B cell (primary cell): ENCODE results near the gene STEEP1. TPM values are rescaled to one million over a fixed set of nuclear protein-coding genes. Genes with fewer than 3 reads are reported as not detected.

Experiments
- ATAC-seq: fragments of 200-7000 bp; cut with Tn5 transposase; one replicate; pipeline ENCODE4 v1.10.0; 2021; ENCODE audit warnings: low read depth, mild to moderate bottlenecking, moderate number of reproducible peaks, moderate library complexity
- CTCF ChIA-PET: fragments of 350-600 bp; sonication (Branson Sonifier 250); formaldehyde crosslinking; loops from one replicate; lab custom pipeline; 2021; ENCODE audit warnings: antibody characterized with exemption, inconsistent platforms; lab: Charles Lee
- POLR2A ChIA-PET: fragments of 350-600 bp; sonication (Branson Sonifier 250); formaldehyde crosslinking; loops from one replicate; lab custom pipeline; 2021; ENCODE audit warnings: antibody characterized with exemption; lab: Charles Lee
- DNase-seq: peaks from one replicate; pipeline ENCODE4 v3.0.0; 2013
- H2AFZ ChIP-seq: 2 replicates; pipeline ENCODE4 v1.6.1; 2012; ENCODE audit warnings: mild to moderate bottlenecking, low read depth, low read length; ENCODE audit not compliant: insufficient read depth, poor library complexity, severe bottlenecking
- H3K27ac ChIP-seq, 2 donors: 1 replicate in 1 of 2; 2 replicates in 1 of 2; pipeline ENCODE4 v1.5.1; 2012 to 2013; ENCODE audit warnings: low read length in 2 of 2, mild to moderate bottlenecking in 2 of 2, moderate library complexity in 1 of 2
- H3K27me3 ChIP-seq, 4 experiments: fragments of 200-600 bp in 1 of 4; sonication (generic) in 1 of 4; replicated peaks in 1 of 4; 1 replicate in 2 of 4; 2 replicates in 2 of 4; pipeline versions ENCODE4 v1.6.1 to v1.7.0; 2013 to 2016; ENCODE audit warnings: low read length in 3 of 4, mild to moderate bottlenecking in 2 of 4, mixed read lengths in 1 of 4, moderate library complexity in 1 of 4; ENCODE audit not compliant: insufficient read depth in 4 of 4, control insufficient read depth in 3 of 4; ENCODE audit errors: control extremely low read depth in 1 of 4
- H3K36me3 ChIP-seq, 2 experiments: replicated peaks in 1 of 2; 1 replicate in 1 of 2; 2 replicates in 1 of 2; pipeline versions ENCODE4 v1.6.1 to v1.7.1; 2013; ENCODE audit warnings: low read length in 1 of 2; ENCODE audit not compliant: insufficient read depth in 2 of 2, control insufficient read depth in 1 of 2; ENCODE audit errors: control extremely low read depth in 1 of 2, extremely low read depth in 1 of 2
- H3K4me1 ChIP-seq, 2 donors: fragments of 200-600 bp in 1 of 2; sonication (generic) in 1 of 2; 1 replicate in 1 of 2; 2 replicates in 1 of 2; pipeline versions ENCODE4 v1.5.1 to v1.6.1; 2013 to 2017; ENCODE audit warnings: low read length in 2 of 2; ENCODE audit not compliant: control insufficient read depth in 2 of 2, insufficient read depth in 2 of 2
- H3K4me2 ChIP-seq: replicated peaks from 2 replicates; pipeline ENCODE3; 2012; ENCODE audit warnings: mild to moderate bottlenecking, low read depth, low read length; ENCODE audit not compliant: poor library complexity, severe bottlenecking
- H3K4me3 ChIP-seq, 5 experiments: fragments of 200-600 bp in 1 of 5; sonication (generic) in 1 of 5; 1 replicate in 3 of 5; 2 replicates in 2 of 5; pipeline versions ENCODE4 v1.5.1 to v1.7.0; 2011 to 2016; ENCODE audit warnings: low read length in 4 of 5, mild to moderate bottlenecking in 4 of 5, low read depth in 2 of 5, control low read depth in 1 of 5, moderate library complexity in 1 of 5; ENCODE audit not compliant: insufficient read depth in 1 of 5; ENCODE audit errors: control extremely low read depth in 1 of 5, extremely low read depth in 1 of 5
- H3K79me2 ChIP-seq: fragments of 200-600 bp; sonication (generic); one replicate; pipeline ENCODE4 v1.6.0; 2016; ENCODE audit warnings: low read length; ENCODE audit not compliant: control insufficient read depth, insufficient read depth
- H3K9ac ChIP-seq: fragments of 200-600 bp; sonication (generic); 2 replicates; pipeline ENCODE4 v1.6.1; 2017; ENCODE audit warnings: mild to moderate bottlenecking, low read length, moderate library complexity
- H3K9me3 ChIP-seq, 3 donors: one replicate each; pipeline versions ENCODE4 v1.6.1 to v1.7.1; 2013; ENCODE audit warnings: low read length in 2 of 3; ENCODE audit not compliant: control insufficient read depth in 2 of 3, insufficient read depth in 1 of 3; ENCODE audit errors: control extremely low read depth in 1 of 3
- H4K20me1 ChIP-seq: 2 replicates; pipeline ENCODE4 v1.6.0; 2012; ENCODE audit warnings: mild to moderate bottlenecking, low read length; ENCODE audit not compliant: insufficient read depth, control insufficient read depth, poor library complexity, severe bottlenecking
- H3K27ac Mint-ChIP-seq: one replicate; pipeline ENCODE4 v1.8.0; 2021; ENCODE audit warnings: mixed read lengths
- H3K27me3 Mint-ChIP-seq: one replicate; pipeline ENCODE4 v1.8.0; 2021; ENCODE audit warnings: mixed read lengths
- H3K4me1 Mint-ChIP-seq: one replicate; pipeline ENCODE4 v1.8.0; 2021; ENCODE audit warnings: mixed read lengths
- H3K4me3 Mint-ChIP-seq: one replicate; pipeline ENCODE4 v1.8.0; 2021; ENCODE audit warnings: mixed read lengths
- H3K9me3 Mint-ChIP-seq: one replicate; pipeline ENCODE4 v1.8.0; 2022; ENCODE audit warnings: mixed read lengths; ENCODE audit not compliant: insufficient read depth
- CTCF ChIP-seq: fragments of 200-600 bp; IDR thresholded peaks from one replicate; pipeline ENCODE4 v1.8.0; 2022; ENCODE audit warnings: antibody characterized with exemption, mild to moderate bottlenecking
- EZH2 ChIP-seq: IDR thresholded peaks from 2 replicates; pipeline ENCODE4 v1.6.1; 2012; ENCODE audit warnings: borderline replicate concordance, low read depth, mild to moderate bottlenecking, moderate library complexity, low read length; ENCODE audit not compliant: insufficient read depth, poor library complexity, severe bottlenecking
- WGBS: methylation state at CpG from one replicate; pipeline ENCODE4 v1.1.5; 2013; ENCODE audit warnings: missing lambda C conversion rate; ENCODE audit not compliant: insufficient coverage; 5-methylcytosine and 5-hydroxymethylcytosine counted together
- intact Hi-C: fragments of 100-400 bp; cut with micrococcal nuclease; formaldehyde crosslinking; loops from one replicate; pipeline ENCODE4 v1.10.0; 2022
- polyA minus RNA-seq: library from RNA; depleted of rRNA, polyadenylated mRNA; stranded (reverse); fragments of >200 nt; gene quantifications from 2 replicates; pipeline ENCODE4 v1.2.3, GENCODE V29; 2012
- polyA plus RNA-seq: library from polyadenylated mRNA; depleted of rRNA; stranded (reverse); fragments of >200 nt; gene quantifications from 2 replicates; pipeline ENCODE4 v1.2.3, GENCODE V29; 2012
- total RNA-seq, 2 donors: library from RNA; stranded (reverse); fragments of 120-200 nt in 1 of 2; gene quantifications; 1 replicate in 1 of 2; 2 replicates in 1 of 2; pipeline versions ENCODE4 v1.2.3 to v1.2.4, GENCODE V29; 2013 to 2022

The STEEP1 gene
- total RNA-seq: 24.9 and 27.6 TPM in 2 replicates
- 40.3 TPM for total RNA-seq (2013)
- 12.0 and 25.4 TPM in 2 replicates for polyA plus RNA-seq
- 25.5 and 27.1 TPM in 2 replicates for polyA minus RNA-seq

GRCh38 chrX:119565107-119565663, at the start of gene STEEP1:
TSS of gene STEEP1 (minus strand) at chrX:119565409. CDS start at chrX:119565355, 54 bp downstream.
- H3K4me1 ChIP-seq: peaks cover 0 to 5% of the 10 kb centered on the region in 2 donors
- H3K4me1 Mint-ChIP-seq: peaks cover 20% of the 10 kb centered on the region
- H3K36me3 ChIP-seq: no peaks in the 10 kb centered on the region
- H3K4me3 ChIP-seq: peak within 1 kb of the TSS; percentile 59 to 73 (median 68)
- TF ChIP-seq EZH2: no peak
- TF ChIP-seq CTCF: no peak
- H4K20me1 ChIP-seq: no peaks in the 10 kb centered on the region
- peaks cover 21% of the 10 kb centered on the region for H3K79me2 ChIP-seq
- peak; percentile 88 for DNase-seq
- peak within 1 kb of the TSS; percentile 54 to 69 for H3K27ac ChIP-seq
- H3K4me2 ChIP-seq: peak within 1 kb of the TSS; percentile 65
- intact Hi-C loops: loop anchor here (1.0 kb wide), 1 partner anchor 9 kb away; the partner anchor contains the start of gene UBE2A
- no peaks in the 10 kb centered on the region for H3K27me3 Mint-ChIP-seq
- H3K9me3 Mint-ChIP-seq: no peaks in the 10 kb centered on the region
- H3K4me3 Mint-ChIP-seq: peak within 1 kb of the TSS; percentile 90
- ChIA-PET POLR2A (interaction anchor here (0.6 to 1.9 kb wide), 3 partner anchors 9 to 194 kb away, joined by 3 to 9 read pairs (median 3); partner anchors contain the start of gene UBE2A), CTCF (interaction anchor here (1.4 kb wide), 1 partner anchor 164 kb away, joined by 4 read pairs; no protein-coding TSS in a partner anchor)
- peak within 1 kb of the TSS; percentile 63 for H2AFZ ChIP-seq
- H3K27me3 ChIP-seq: no peaks in the 10 kb centered on the region
- H3K9ac ChIP-seq: peak within 1 kb of the TSS; percentile 72
- WGBS: 0% methylated on average over 21 of the region's 27 CpGs
- H3K9me3 ChIP-seq: no peaks in the 10 kb centered on the region
- H3K27ac Mint-ChIP-seq: peak within 1 kb of the TSS; percentile 86
- ATAC-seq: peak; percentile 89

- Histone ChIP-seq H3K9me3 (no peaks in the 10 kb centered on the region), H3K27ac (no peak overlapping the region), H3K79me2 (no peaks in the 10 kb centered on the region), H3K9ac (no peak overlapping the region), H3K4me3 (no peak overlapping the region), H3K27me3 (no peaks in the 10 kb centered on the region), H2AFZ (no peak overlapping the region), H4K20me1 (no peaks in the 10 kb centered on the region), H3K4me1 (peaks cover 56 to 65% of the 10 kb centered on the region in 2 donors), H3K4me2 (no peak overlapping the region), H3K36me3 (no peaks in the 10 kb centered on the region)
- 87% methylated on average over 3 of the region's 13 CpGs for WGBS
- Mint-ChIP-seq H3K27ac (no peak overlapping the region), H3K27me3 (no peaks in the 10 kb centered on the region), H3K4me1 (peaks cover 60% of the 10 kb centered on the region), H3K4me3 (no peak overlapping the region), H3K9me3 (no peaks in the 10 kb centered on the region)
- CTCF ChIA-PET: interaction anchor here (1.5 kb wide), 1 partner anchor 140 kb away, joined by 4 read pairs; no protein-coding TSS in a partner anchor
- ATAC-seq: no peak
- no peak for TF ChIP-seq EZH2
- no peak for TF ChIP-seq CTCF
- intact Hi-C loops: loop anchor here (5.0 kb wide), 1 partner anchor 73 kb away; no protein-coding TSS in a partner anchor
- POLR2A ChIA-PET: no interaction called here
- DNase-seq: no peak
These were observed 49.6 kb upstream of the STEEP1 start for GRCh38 chrX:119614776-119615175.
